Activated CD8-positive, alpha-beta memory T cell treated with anti-CD3 and anti-CD28 coated beads, Interleukin-2, amount 50 U/mL, for 4 hours (primary cell): ENCODE results near the gene PMM1.
A peak's percentile ranks its signal among the peaks of the same experiment; 100 is the strongest.
"Not testable (repeated sequence)": the region's sequence is repeated elsewhere in the genome, so short reads cannot be mapped to it uniquely, and the experiment has no call there.

Experiments
- DNase-seq: peaks from one replicate; pipeline ENCODE4 v3.0.0-alpha.2; 2020

The PMM1 gene

GRCh38 chr22:41562461-41562860, 27.2 kb downstream of the PMM1 start:
- no peak for DNase-seq

- no peak for DNase-seq
These were observed 27.9 kb downstream of the PMM1 start for GRCh38 chr22:41561788-41562187.

- no peak for DNase-seq
These were observed 28.3 kb downstream of the PMM1 start for GRCh38 chr22:41561335-41561734.

- DNase-seq: no peak
These were observed 29.6 kb downstream of the PMM1 start for GRCh38 chr22:41560095-41560471.

GRCh38 chr22:41558241-41558630, 31.4 kb downstream of the PMM1 start:
- not testable (repeated sequence) for DNase-seq

GRCh38 chr22:41557401-41558240, 32.0 kb downstream of the PMM1 start:
- no peak for DNase-seq

- DNase-seq: no peak
These were observed 33.1 kb downstream of the PMM1 start for GRCh38 chr22:41556561-41556960.

- no peak for DNase-seq
These were observed 34.2 kb downstream of the PMM1 start for GRCh38 chr22:41555325-41555982.

GRCh38 chr22:41551877-41552582, 37.6 kb downstream of the PMM1 start:
- no peak for DNase-seq

- no peak for DNase-seq
These were observed 38.6 kb downstream of the PMM1 start for GRCh38 chr22:41550952-41551491.

GRCh38 chr22:41548830-41549211, 40.8 kb downstream of the PMM1 start:
- no peak for DNase-seq

GRCh38 chr22:41544671-41545476, 44.8 kb downstream of the PMM1 start:
- no peak for DNase-seq

GRCh38 chr22:41543854-41544670, 45.6 kb downstream of the PMM1 start, which contains the start of gene POLR3H:
Gene POLR3H (minus strand): TSS chr22:41544470. CDS start chr22:41544101, 369 bp downstream.
- DNase-seq: peak; percentile 98

GRCh38 chr22:41542224-41542623, 47.4 kb downstream of the PMM1 start:
- no peak for DNase-seq

- DNase-seq: no peak
These were observed 48.2 kb downstream of the PMM1 start for GRCh38 chr22:41541484-41541883.

GRCh38 chr22:41540365-41540764, 49.3 kb downstream of the PMM1 start:
- DNase-seq: no peak

GRCh38 chr22:41540006-41540315, 49.7 kb downstream of the PMM1 start:
- no peak for DNase-seq

- no peak for DNase-seq
These were observed 50.3 kb downstream of the PMM1 start for GRCh38 chr22:41539146-41540005.

- DNase-seq: no peak
These were observed 51.1 kb downstream of the PMM1 start for GRCh38 chr22:41538583-41538982.

GRCh38 chr22:41537203-41537602, 52.4 kb downstream of the PMM1 start:
- DNase-seq: no peak

GRCh38 chr22:41535244-41535643, 54.4 kb downstream of the PMM1 start:
- no peak for DNase-seq
